Measurements from ENCODE around the gene LRP5.
"Not testable (repeated sequence)": the region's sequence is repeated elsewhere in the genome, so short reads cannot be mapped to it uniquely, and the experiment has no call there.

Gene LRP5

GRCh38 chr11:68279676-68280075 is 32.7 kb upstream of the LRP5 start:
- no peak for TF ChIP-seq CTCF (IDR thresholded peaks at IDR 0.05; ENCODE audit: insufficient read depth, low read length, missing control alignments)
- POLR2A ChIA-PET, result interaction anchor here (0.6 to 0.7 kb wide), 2 partner anchors 10 to 126 kb away, joined by 3 read pairs; no protein-coding TSS in a partner anchor
- CTCF ChIA-PET, result interaction anchor here (1.5 to 3.6 kb wide), 2 partner anchors 18 to 23 kb away, joined by 5 to 25 read pairs; no protein-coding TSS in a partner anchor
- no peak for DNase-seq (ENCODE audit: low read depth, low spot score)
- no peak overlapping the region for H3K4me3 ChIP-seq (ENCODE audit: low read depth, low read length)

GRCh38 chr11:68282141-68282860 is 30.1 kb upstream of the LRP5 start:
- POLR2A ChIA-PET, result no interaction called here
- DNase-seq (ENCODE audit: low read depth, low spot score), result no peak
- no peak for TF ChIP-seq CTCF (IDR thresholded peaks at IDR 0.05; ENCODE audit: insufficient read depth, low read length, missing control alignments)
- no peak overlapping the region for H3K4me3 ChIP-seq (ENCODE audit: low read depth, low read length)
- CTCF ChIA-PET, result interaction anchor here (1.2 kb wide), 1 partner anchor 15 kb away, joined by 9 read pairs; no protein-coding TSS in a partner anchor

GRCh38 chr11:68282861-68283230 is 29.5 kb upstream of the LRP5 start:
- H3K4me3 ChIP-seq (ENCODE audit: low read depth, low read length), result no peak overlapping the region
- no peak for DNase-seq (ENCODE audit: low read depth, low spot score)
- POLR2A ChIA-PET, result no interaction called here
- CTCF ChIA-PET, result interaction anchor here (1.2 kb wide), 1 partner anchor 15 kb away, joined by 9 read pairs; no protein-coding TSS in a partner anchor
- TF ChIP-seq CTCF (IDR thresholded peaks at IDR 0.05; ENCODE audit: insufficient read depth, low read length, missing control alignments), result no peak

- POLR2A ChIA-PET; H3K4me3 ChIP-seq (ENCODE audit: low read depth, low read length); DNase-seq (ENCODE audit: low read depth, low spot score): not testable (repeated sequence)
- CTCF ChIA-PET, result interaction anchor here (1.5 kb wide), 2 partner anchors 12 to 14 kb away, joined by 4 to 9 read pairs; no protein-coding TSS in a partner anchor
Measured at GRCh38 chr11:68284588-68284987, 27.8 kb upstream of the LRP5 start.

- no peak overlapping the region for H3K4me3 ChIP-seq (ENCODE audit: low read depth, low read length)
- ChIA-PET CTCF (interaction anchor here (1.5 to 5.7 kb wide), 2 partner anchors 11 to 30 kb away, joined by 4 to 76 read pairs; no protein-coding TSS in a partner anchor), POLR2A (no interaction called here)
- DNase-seq (ENCODE audit: low read depth, low spot score), result no peak
- TF ChIP-seq CTCF (IDR thresholded peaks at IDR 0.05; ENCODE audit: insufficient read depth, low read length, missing control alignments), result no peak
Measured at GRCh38 chr11:68287419-68287818, 25.0 kb upstream of the LRP5 start.

GRCh38 chr11:68289456-68289855 is 22.9 kb upstream of the LRP5 start:
- H3K4me3 ChIP-seq (ENCODE audit: low read depth, low read length), result no peak overlapping the region
- ChIA-PET POLR2A (interaction anchor here (0.5 kb wide), 1 partner anchor 10 kb away, joined by 3 read pairs; no protein-coding TSS in a partner anchor), CTCF (interaction anchor here (1.8 to 5.7 kb wide), 3 partner anchors 9 to 32 kb away, joined by 4 to 76 read pairs (median 8); no protein-coding TSS in a partner anchor)
- DNase-seq (ENCODE audit: low read depth, low spot score), result no peak
- TF ChIP-seq CTCF (IDR thresholded peaks at IDR 0.05; ENCODE audit: insufficient read depth, low read length, missing control alignments), result no peak
